ENCODE data around the gene RIPK3.

The RIPK3 gene

GRCh38 chr14:24343795-24344660 lies 4.2 kb upstream of the RIPK3 start:
- DNase-seq (ENCODE audit: low read depth) = no peak

GRCh38 chr14:24342889-24343288 lies 3.1 kb upstream of the RIPK3 start:
- no peak for DNase-seq (ENCODE audit: low read depth)

- no peak for DNase-seq (ENCODE audit: low read depth)
Measured at GRCh38 chr14:24340606-24341005, 815 bp upstream of the RIPK3 start.

GRCh38 chr14:24338843-24339242 lies 948 bp downstream of the RIPK3 start:
- no peak for DNase-seq (ENCODE audit: low read depth)

GRCh38 chr14:24337824-24338175 lies 2.0 kb downstream of the RIPK3 start:
- no peak for DNase-seq (ENCODE audit: low read depth)

- DNase-seq (ENCODE audit: low read depth) = no peak
Measured at GRCh38 chr14:24337144-24337823, 2.5 kb downstream of the RIPK3 start.

- DNase-seq (ENCODE audit: low read depth) = no peak
Measured at GRCh38 chr14:24335461-24336171, 4.2 kb downstream of the RIPK3 start.

GRCh38 chr14:24334431-24335291 lies 5.1 kb downstream of the RIPK3 start, which contains the start of gene ADCY4:
ADCY4 (minus strand) TSS chr14:24335071; CDS start chr14:24334652, 419 bp downstream.
- DNase-seq (ENCODE audit: low read depth) = no peak

GRCh38 chr14:24332268-24332993 lies 7.4 kb downstream of the RIPK3 start:
- DNase-seq (ENCODE audit: low read depth) = peak; percentile 67

- DNase-seq (ENCODE audit: low read depth) = no peak
Measured at GRCh38 chr14:24331731-24332267, 8.0 kb downstream of the RIPK3 start.

- DNase-seq (ENCODE audit: low read depth) = no peak
Measured at GRCh38 chr14:24330973-24331674, 8.7 kb downstream of the RIPK3 start.

GRCh38 chr14:24329736-24330135 lies 10.1 kb downstream of the RIPK3 start:
- DNase-seq (ENCODE audit: low read depth) = no peak

- DNase-seq (ENCODE audit: low read depth) = no peak
Measured at GRCh38 chr14:24329073-24329663, 10.6 kb downstream of the RIPK3 start.

- peak; percentile 33 for DNase-seq (ENCODE audit: low read depth)
Measured at GRCh38 chr14:24327914-24328313, 11.9 kb downstream of the RIPK3 start.

GRCh38 chr14:24327303-24327702 lies 12.5 kb downstream of the RIPK3 start:
- DNase-seq (ENCODE audit: low read depth) = no peak

- no peak for DNase-seq (ENCODE audit: low read depth)
Measured at GRCh38 chr14:24325963-24326362, 13.8 kb downstream of the RIPK3 start.

- no peak for DNase-seq (ENCODE audit: low read depth)
Measured at GRCh38 chr14:24325041-24325530, 14.7 kb downstream of the RIPK3 start.

GRCh38 chr14:24324024-24324423 lies 15.8 kb downstream of the RIPK3 start:
- no peak for DNase-seq (ENCODE audit: low read depth)

- DNase-seq (ENCODE audit: low read depth) = no peak
Measured at GRCh38 chr14:24323341-24323740, 16.4 kb downstream of the RIPK3 start.

- no peak for DNase-seq (ENCODE audit: low read depth)
Measured at GRCh38 chr14:24322672-24323071, 17.1 kb downstream of the RIPK3 start.

All from ELR (cell line).